RCC 7860 (cell line): Measurements from ENCODE around the gene SIL1.
"Not testable (repeated sequence)": the region's sequence is repeated elsewhere in the genome, so short reads cannot be mapped to it uniquely, and the experiment has no call there.

Experiments used
- DNase-seq: peaks from one replicate; pipeline ENCODE4 v3.0.0-alpha.2; 2015; ENCODE audit warnings: low spot score
- FAIRE-seq: peaks from 2 replicates; lab custom pipeline; 2012; peaks lifted over from hg19 to GRCh38; lab: Jason Lieb, UNC

Gene SIL1

GRCh38 chr5:138932171-138932810, 265.9 kb downstream of the SIL1 start:
- DNase-seq (no peak), FAIRE-seq (no peak)

GRCh38 chr5:138930371-138931097, 267.6 kb downstream of the SIL1 start:
- FAIRE-seq (no peak), DNase-seq (no peak)

- no peak for FAIRE-seq
- DNase-seq = no peak
Observed at GRCh38 chr5:138929571-138929955, 268.6 kb downstream of the SIL1 start.

DNA sequence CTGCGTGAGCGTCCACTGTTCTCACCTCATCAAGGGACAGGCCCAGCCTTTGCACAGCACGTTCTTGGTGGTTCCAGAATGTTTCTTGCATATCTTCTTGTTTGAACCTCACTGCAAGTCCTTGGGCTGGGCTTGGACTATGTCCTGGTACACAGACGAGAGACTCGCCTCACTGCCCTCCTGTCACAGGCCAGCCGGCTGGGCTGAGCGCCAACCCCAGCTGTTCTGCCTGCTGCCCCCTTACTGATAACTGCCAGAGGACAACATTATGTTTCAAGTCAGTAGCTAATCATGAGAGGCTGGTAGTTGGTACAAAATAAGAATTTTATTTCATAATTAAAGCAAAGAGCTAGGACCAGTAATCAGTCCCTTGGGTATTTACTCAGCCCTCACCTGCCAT, 270.2 kb downstream of the SIL1 start:
- DNase-seq (no peak), FAIRE-seq (peak; percentile 23)

DNA sequence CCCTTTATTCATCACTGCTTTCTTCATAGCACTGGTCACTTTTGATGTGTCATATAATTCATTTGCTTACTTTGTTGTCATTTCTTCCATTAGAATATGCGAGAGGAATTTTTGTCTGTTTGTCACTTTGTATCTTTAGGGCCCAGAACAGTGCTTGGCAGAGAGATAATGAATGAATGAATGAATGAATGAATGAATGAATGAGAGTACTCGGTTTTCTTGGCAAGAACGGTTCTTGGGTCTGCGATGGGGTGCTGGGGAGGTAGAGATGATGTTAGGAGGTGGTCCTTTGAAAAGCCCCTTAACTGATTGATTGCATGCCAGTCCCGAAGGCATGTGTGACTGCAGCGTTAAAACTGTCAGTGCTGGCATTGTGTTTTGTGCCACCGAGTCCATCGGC, 270.6 kb downstream of the SIL1 start:
- DNase-seq = no peak
- FAIRE-seq = no peak

DNA sequence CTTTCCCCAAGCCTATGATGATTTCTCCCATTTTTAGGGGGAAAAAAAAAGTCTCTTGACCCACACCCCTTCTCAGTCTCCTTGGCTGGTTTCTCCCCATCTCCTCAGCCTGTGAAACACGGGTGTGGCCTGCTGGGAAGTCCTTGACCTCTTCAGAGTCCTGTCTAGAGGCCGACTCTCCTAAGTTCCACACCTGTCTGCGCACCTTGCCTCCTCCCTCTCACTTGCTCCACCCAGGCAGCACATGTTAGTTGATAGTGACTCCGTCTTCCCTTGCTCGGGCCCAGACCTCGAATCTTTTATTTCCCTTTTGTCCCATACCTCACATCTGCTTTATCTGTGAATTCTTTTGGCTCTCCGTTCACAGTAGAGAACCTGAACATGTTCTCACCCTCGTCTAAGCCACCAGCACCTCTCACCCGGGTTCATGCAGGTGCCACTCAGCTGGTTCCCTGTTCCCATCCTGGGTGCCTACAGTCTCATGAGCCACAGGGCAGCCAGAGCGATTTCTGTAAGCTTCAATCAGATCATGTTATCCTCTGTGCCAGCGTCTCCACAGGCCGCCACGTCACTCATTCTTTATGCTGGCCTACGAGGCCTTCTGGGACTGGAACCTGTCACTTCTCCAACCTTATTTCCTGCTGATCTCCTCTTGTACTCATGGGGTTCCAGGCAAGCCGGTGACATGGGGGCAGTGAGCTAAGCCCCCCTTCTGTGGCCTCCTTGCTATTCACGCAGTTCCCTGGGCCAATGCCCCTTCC, 271.3 kb downstream of the SIL1 start:
- no peak for DNase-seq
- FAIRE-seq = no peak

- FAIRE-seq (no peak), DNase-seq (no peak)
Observed at GRCh38 chr5:138926257-138926656, 271.9 kb downstream of the SIL1 start.

DNA sequence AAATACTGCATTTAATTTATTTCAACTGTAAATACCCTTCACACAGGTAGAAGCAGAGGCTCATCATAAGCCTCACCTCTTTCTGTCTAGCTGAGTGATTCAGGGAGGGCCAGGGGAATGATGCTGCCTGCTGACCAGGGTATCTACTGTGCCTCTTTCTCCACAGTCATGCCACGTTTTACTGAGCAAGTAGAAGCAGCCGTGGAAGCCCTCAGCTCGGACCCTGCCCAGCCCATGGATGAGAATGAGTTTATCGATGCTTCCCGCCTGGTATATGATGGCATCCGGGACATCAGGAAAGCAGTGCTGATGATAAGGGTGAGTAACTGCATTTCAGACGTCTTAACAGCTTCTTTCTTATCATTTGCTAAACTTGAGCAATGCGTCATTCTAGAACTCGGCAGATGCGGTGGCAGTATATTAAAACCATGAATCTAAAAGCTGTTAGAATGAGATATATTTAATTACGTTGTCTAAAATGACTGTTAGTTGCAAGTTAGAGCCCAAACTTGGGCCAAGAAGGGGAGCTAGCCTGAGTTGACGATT, 273.0 kb downstream of the SIL1 start:
- FAIRE-seq = no peak
- no peak for DNase-seq

GRCh38 chr5:138922494-138922893, 275.7 kb downstream of the SIL1 start:
- FAIRE-seq (no peak), DNase-seq (no peak)

- not testable (repeated sequence) for DNase-seq
- peak; percentile 7 for FAIRE-seq
Observed at GRCh38 chr5:138921362-138921761, 276.8 kb downstream of the SIL1 start.

DNA sequence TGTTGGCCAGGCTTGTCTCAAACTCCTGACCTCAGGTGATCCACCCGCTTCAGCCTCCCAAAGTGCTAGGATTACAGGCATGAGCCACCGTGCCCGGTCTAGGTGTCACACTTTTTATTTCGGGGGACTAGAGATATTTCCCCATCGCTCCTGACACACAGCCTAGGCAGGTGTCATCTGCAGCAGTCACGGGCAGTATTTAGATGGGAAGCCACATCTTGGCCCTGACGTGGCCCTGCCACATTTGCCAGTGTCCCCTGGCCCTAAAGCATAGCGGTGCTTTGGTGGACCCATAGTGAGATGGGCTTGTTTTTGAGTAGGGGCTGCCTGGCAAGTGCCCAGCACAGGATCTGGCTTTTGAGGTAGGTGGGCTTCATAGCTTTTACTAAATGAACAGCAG, 278.0 kb downstream of the SIL1 start:
- DNase-seq (no peak), FAIRE-seq (no peak)

- FAIRE-seq (no peak), DNase-seq (no peak)
Observed at GRCh38 chr5:138918686-138919085, 279.5 kb downstream of the SIL1 start.

DNA sequence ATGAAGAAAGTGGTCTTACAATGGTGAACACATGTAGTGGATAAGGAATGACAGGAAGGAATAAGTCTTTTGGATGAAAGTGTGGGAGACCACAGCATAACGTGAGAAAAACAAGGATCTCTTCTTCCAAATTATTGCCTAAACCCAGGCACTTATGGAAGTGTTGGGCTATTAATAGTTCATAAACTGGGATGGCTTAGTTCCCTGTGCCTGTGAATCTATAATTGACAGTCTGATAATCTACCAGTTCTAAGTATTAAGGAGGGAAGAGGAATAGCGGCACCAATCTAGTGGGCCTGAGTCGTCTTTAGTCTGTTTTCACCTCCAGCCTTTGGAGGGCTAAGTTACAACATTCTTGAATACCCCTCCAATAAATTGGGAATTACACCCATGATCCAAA, 283.8 kb downstream of the SIL1 start:
- FAIRE-seq (no peak), DNase-seq (no peak)

DNA sequence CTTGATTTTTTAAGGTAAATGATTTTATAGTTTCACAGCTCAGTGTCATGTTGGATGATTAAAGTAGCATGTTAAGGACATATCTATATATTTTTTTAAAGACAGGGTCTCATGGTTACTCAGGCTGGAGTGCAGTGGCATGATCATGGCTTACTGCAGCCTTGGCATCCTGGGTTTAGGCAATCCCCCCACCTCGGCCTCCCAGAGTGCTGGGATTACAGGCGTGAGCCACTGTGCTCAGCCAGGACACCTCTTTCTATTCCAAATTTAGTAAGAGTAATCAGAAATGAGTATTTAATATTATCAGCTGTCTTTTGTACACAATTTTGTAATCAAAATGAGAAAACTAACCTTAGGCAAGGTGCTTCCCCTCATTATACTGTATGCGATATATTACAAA, 284.4 kb downstream of the SIL1 start:
- FAIRE-seq = no peak
- DNase-seq = no peak

GRCh38 chr5:138912093-138912492, 286.1 kb downstream of the SIL1 start:
- DNase-seq = no peak
- FAIRE-seq = no peak

GRCh38 chr5:138911441-138911840, 286.7 kb downstream of the SIL1 start:
- FAIRE-seq = no peak
- no peak for DNase-seq

DNA sequence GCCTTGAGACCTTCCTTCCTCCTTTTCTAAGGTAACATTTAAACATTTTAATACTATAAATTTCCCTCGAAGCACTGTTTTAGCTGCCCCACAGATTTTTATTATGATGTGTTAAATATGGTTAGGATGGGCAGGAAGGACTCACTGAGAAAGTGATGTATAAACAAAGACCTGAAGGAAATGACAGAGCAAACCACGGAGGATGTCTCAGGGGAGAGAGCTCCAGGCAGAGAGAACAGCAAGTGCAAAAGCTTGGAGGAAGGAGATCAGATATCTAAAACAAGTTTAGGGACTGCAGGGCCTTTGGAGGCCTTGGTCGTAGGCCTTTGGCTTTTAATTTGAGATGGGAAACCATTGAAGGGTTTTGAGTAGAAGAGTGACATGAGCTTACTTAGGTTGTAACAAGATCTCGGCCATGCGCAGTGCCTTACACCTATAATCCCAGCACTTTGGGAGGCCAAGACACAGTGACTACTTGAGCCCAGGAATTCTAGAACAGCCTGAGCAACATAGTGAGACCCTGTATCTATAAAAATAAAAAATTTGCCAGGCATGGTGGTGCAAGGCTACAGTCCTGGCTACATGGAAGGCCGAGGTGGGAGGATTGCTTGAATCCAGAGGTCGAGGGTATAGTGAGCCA, 287.5 kb downstream of the SIL1 start:
- no peak for FAIRE-seq
- DNase-seq = no peak

DNA sequence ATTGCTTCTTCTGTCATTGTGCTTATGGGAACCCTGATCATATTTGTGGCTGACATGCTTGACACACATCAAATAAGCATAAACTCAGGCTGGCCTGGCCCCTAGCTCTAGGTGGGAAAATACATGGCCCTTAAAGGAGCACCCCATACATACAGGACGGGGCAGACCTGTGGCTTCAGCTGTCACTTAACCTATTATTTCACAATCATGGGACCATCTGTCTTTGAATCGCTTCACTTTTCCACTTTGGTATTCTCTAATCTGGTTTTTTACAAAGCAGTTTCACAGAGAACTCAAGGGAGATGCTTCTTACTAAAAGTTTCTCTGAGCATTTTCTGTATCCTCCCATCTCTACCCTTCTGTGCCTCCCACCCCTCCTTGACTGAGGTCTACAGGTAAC, 288.4 kb downstream of the SIL1 start:
- FAIRE-seq = no peak
- DNase-seq = no peak

DNA sequence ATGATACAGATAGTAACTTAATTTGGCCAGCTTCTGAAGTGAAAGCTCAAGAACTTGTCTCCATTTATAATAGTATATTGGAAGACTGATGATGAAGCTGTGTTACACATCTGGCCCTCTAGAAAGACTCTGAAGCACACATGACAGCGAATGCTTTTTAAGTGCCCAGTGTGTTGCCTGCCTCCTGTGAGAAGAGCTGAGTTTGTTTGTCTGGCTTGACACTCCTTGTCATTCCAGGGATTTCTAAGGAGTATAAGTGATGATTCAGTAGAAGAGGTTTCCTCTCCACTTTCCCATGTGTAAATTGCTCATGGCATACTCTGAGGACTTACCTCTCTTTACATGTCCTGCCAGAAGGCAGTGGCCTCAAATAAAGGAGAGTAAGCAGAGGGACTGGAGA, 292.6 kb downstream of the SIL1 start:
- DNase-seq = peak; percentile 49
- no peak for FAIRE-seq

- no peak for FAIRE-seq
Observed at GRCh38 chr5:138903130-138903775, 294.9 kb downstream of the SIL1 start.

GRCh38 chr5:138901716-138902115, 296.5 kb downstream of the SIL1 start:
- DNase-seq (peak; percentile 35), FAIRE-seq (no peak)

More at GRCh38 chr5:138903130-138903775, 294.9 kb downstream of the SIL1 start:
- no peak for DNase-seq
